ENCODE measurements around the gene POLD1. TPM values are rescaled to one million over a fixed set of nuclear protein-coding genes. Genes with fewer than 3 reads are reported as not detected.

Gene POLD1
- total RNA-seq, 1 experiment from 2014 or later, result 143 TPM

DNA sequence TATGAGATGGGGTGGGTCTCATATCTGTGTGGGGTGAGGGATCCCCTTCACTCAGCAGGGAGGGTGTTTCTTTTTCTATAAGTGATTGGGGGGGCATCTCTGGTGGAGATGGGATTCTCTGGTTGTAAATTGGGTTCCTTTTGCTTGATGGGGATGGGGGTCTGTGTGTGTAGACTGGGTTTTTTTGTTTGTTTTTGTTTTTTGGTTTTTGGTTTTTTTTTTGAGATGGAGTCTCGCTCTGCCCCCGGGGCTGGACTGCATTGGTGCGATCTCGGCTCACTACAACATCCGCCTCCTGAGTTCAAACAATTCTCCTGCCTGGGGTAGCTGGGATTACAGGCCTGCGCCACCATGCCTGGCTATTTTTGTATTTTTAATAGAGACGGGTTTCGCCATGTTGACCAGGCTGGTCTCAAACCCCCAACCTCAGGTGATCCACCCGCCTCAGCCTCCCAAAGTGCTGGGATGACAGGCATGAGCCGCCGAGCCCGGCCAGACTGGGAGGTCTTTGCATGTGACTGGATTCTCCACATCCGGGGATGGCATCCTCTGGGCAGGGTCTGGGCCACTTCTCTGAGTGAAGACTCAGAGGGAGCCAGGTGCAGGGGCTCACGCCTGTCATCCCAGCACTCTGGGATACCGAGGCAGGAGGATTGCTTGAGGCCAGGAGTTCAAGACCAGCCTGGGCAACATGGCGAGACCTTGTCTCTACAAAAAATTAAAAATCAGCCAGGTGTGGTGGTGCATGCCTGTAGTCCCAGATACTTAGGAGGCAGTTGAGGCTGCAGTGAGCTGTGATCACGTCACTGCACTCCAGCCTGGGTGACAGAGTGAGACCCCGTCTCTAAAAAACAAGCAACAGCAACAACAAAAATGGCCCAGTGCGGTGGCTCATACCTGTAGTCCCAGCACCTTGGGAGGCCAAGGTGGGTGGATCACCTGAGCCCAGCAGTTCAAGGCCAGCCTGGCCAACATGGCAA is 49.3 kb downstream of the POLD1 start:
- no peaks in the 10 kb centered on the region for H3K36me3 ChIP-seq (ENCODE audit: insufficient read depth, low read length, poor library complexity, severe bottlenecking)
- ChIA-PET POLR2A (ENCODE audit: low non-redundant PET) (no interaction called here), CTCF (no interaction called here)
- TF ChIP-seq, protein P1, sequence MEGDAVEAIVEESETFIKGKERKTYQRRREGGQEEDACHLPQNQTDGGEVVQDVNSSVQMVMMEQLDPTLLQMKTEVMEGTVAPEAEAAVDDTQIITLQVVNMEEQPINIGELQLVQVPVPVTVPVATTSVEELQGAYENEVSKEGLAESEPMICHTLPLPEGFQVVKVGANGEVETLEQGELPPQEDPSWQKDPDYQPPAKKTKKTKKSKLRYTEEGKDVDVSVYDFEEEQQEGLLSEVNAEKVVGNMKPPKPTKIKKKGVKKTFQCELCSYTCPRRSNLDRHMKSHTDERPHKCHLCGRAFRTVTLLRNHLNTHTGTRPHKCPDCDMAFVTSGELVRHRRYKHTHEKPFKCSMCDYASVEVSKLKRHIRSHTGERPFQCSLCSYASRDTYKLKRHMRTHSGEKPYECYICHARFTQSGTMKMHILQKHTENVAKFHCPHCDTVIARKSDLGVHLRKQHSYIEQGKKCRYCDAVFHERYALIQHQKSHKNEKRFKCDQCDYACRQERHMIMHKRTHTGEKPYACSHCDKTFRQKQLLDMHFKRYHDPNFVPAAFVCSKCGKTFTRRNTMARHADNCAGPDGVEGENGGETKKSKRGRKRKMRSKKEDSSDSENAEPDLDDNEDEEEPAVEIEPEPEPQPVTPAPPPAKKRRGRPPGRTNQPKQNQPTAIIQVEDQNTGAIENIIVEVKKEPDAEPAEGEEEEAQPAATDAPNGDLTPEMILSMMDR (conservative IDR thresholded peaks at IDR 0.05; ENCODE audit: low read depth, low read length), result no peak
- TF ChIP-seq EZH2 (IDR thresholded peaks at IDR 0.05; ENCODE audit: borderline replicate concordance, low read depth, low read length, poor library complexity, severe bottlenecking), result no peak
- peaks cover 18% of the 10 kb centered on the region for H3K4me1 ChIP-seq (ENCODE audit: insufficient read depth, low read length, poor library complexity, severe bottlenecking)
- intact Hi-C loops (cut with micrococcal nuclease; ENCODE audit: unreplicated experiment), result no loop called here
- no TSS peak for BruUV-seq (replicated peaks)
- H3K27me3 ChIP-seq (replicated peaks; ENCODE audit: insufficient read depth, low read depth, low read length, poor library complexity), result no peaks in the 10 kb centered on the region
- no peak overlapping the region for H3K27ac ChIP-seq (ENCODE audit: low read depth, low read length, poor library complexity, severe bottlenecking)
- no peak for DNase-seq (ENCODE audit: low spot score)
- H3K4me3 ChIP-seq (ENCODE audit: low read depth, low read length, poor library complexity, severe bottlenecking), result no peak overlapping the region
- H3K9me3 ChIP-seq (ENCODE audit: low read depth, low read length, poor library complexity, severe bottlenecking), result no peaks in the 10 kb centered on the region

DNA sequence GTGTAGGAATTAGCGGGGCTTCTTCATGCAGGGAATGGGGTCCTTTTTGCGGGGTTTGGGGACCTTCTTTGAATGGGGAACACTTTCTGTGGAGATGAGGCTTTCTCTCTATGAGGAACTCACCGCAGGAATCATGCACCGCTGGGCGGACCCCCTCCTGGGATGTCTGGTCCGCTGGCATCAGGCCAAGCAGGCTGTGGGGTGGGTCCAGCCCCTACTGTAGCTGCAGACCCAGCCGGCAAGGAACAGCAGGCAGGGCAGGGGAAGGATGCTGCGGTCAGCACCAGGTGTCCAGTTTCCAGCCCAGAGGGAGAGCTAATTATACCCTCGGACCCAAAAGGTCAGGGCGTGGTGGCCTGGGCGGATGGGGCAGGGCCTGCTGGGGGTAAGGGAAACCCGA is 50.4 kb downstream of the POLD1 start:
- Histone ChIP-seq H3K36me3 (ENCODE audit: insufficient read depth, low read length, poor library complexity, severe bottlenecking) (no peaks in the 10 kb centered on the region), H3K9me3 (ENCODE audit: low read depth, low read length, poor library complexity, severe bottlenecking) (no peaks in the 10 kb centered on the region), H3K27me3 (replicated peaks; ENCODE audit: insufficient read depth, low read depth, low read length, poor library complexity) (no peaks in the 10 kb centered on the region), H3K4me3 (ENCODE audit: low read depth, low read length, poor library complexity, severe bottlenecking) (no peak overlapping the region), H3K27ac (ENCODE audit: low read depth, low read length, poor library complexity, severe bottlenecking) (no peak overlapping the region), H3K4me1 (ENCODE audit: insufficient read depth, low read length, poor library complexity, severe bottlenecking) (peaks cover 16% of the 10 kb centered on the region)
- no peak for DNase-seq (ENCODE audit: low spot score)
- no TSS peak for BruUV-seq (replicated peaks)
- POLR2A ChIA-PET (ENCODE audit: low non-redundant PET), result no interaction called here
- intact Hi-C loops (cut with micrococcal nuclease; ENCODE audit: unreplicated experiment), result no loop called here
- CTCF ChIA-PET, result no interaction called here
- TF ChIP-seq, protein P1 (conservative IDR thresholded peaks at IDR 0.05; ENCODE audit: low read depth, low read length), result no peak
- TF ChIP-seq EZH2 (IDR thresholded peaks at IDR 0.05; ENCODE audit: borderline replicate concordance, low read depth, low read length, poor library complexity, severe bottlenecking), result no peak

- H3K4me3 ChIP-seq (ENCODE audit: low read depth, low read length, poor library complexity, severe bottlenecking), result no peak overlapping the region
- peaks cover 16% of the 10 kb centered on the region for H3K4me1 ChIP-seq (ENCODE audit: insufficient read depth, low read length, poor library complexity, severe bottlenecking)
- ChIA-PET POLR2A (ENCODE audit: low non-redundant PET) (no interaction called here), CTCF (no interaction called here)
- no TSS peak for BruUV-seq (replicated peaks)
- no peaks in the 10 kb centered on the region for H3K27me3 ChIP-seq (replicated peaks; ENCODE audit: insufficient read depth, low read depth, low read length, poor library complexity)
- no peaks in the 10 kb centered on the region for H3K9me3 ChIP-seq (ENCODE audit: low read depth, low read length, poor library complexity, severe bottlenecking)
- DNase-seq (ENCODE audit: low spot score), result no peak
- TF ChIP-seq, protein P1 (conservative IDR thresholded peaks at IDR 0.05; ENCODE audit: low read depth, low read length), result no peak
- no peak for TF ChIP-seq EZH2 (IDR thresholded peaks at IDR 0.05; ENCODE audit: borderline replicate concordance, low read depth, low read length, poor library complexity, severe bottlenecking)
- intact Hi-C loops (cut with micrococcal nuclease; ENCODE audit: unreplicated experiment), result no loop called here
- H3K36me3 ChIP-seq (ENCODE audit: insufficient read depth, low read length, poor library complexity, severe bottlenecking), result no peaks in the 10 kb centered on the region
- H3K27ac ChIP-seq (ENCODE audit: low read depth, low read length, poor library complexity, severe bottlenecking), result no peak overlapping the region
These were observed 51.1 kb downstream of the POLD1 start for GRCh38 chr19:50435221-50435620.

All from A673 (cell line).